Smooth muscle cell (in vitro differentiated cells): ENCODE results near the gene CD1E. TPM values are rescaled to one million over a fixed set of nuclear protein-coding genes. Genes with fewer than 3 reads are reported as not detected.
"Not testable (repeated sequence)": the region's sequence is repeated elsewhere in the genome, so short reads cannot be mapped to it uniquely, and the experiment has no call there.

ENCODE experiments used
- DNase-seq: peaks from one replicate; lab custom pipeline; 2025; ENCODE audit not compliant: unreplicated experiment; lab: John Stamatoyannopoulos, UW
- H2AFZ ChIP-seq: fragments of 200-600 bp; sonication (generic); 2 replicates; pipeline ENCODE4 v1.6.0; 2016; ENCODE audit warnings: antibody characterized with exemption, low read depth, mild to moderate bottlenecking
- H3F3A ChIP-seq: fragments of 200-600 bp; sonication (generic); 2 replicates; pipeline ENCODE4 v1.6.0; 2017; ENCODE audit warnings: antibody characterized with exemption, low read depth
- H3K27ac ChIP-seq: fragments of 200-600 bp; sonication (generic); 2 replicates; pipeline ENCODE4 v1.5.1; 2016; ENCODE audit warnings: low read depth, mild to moderate bottlenecking
- H3K27me3 ChIP-seq: fragments of 200-600 bp; sonication (generic); 2 replicates; pipeline ENCODE4 v1.6.1; 2016; ENCODE audit warnings: low read depth, mild to moderate bottlenecking
- H3K36me3 ChIP-seq: fragments of 200-600 bp; sonication (generic); 2 replicates; pipeline ENCODE4 v1.5.1; 2016; ENCODE audit warnings: low read depth
- H3K4me1 ChIP-seq: fragments of 200-600 bp; sonication (generic); 2 replicates; pipeline ENCODE4 v1.5.1; 2016; ENCODE audit warnings: low read depth
- H3K4me2 ChIP-seq: fragments of 200-600 bp; sonication (generic); 2 replicates; pipeline ENCODE4 v1.6.0; 2016; ENCODE audit warnings: mild to moderate bottlenecking
- H3K4me3 ChIP-seq: fragments of 200-600 bp; sonication (generic); 2 replicates; pipeline ENCODE4 v1.5.1; 2016; ENCODE audit warnings: mild to moderate bottlenecking
- H3K79me2 ChIP-seq: fragments of 200-600 bp; sonication (generic); 2 replicates; pipeline ENCODE4 v1.6.0; 2016; ENCODE audit warnings: low read depth, mild to moderate bottlenecking
- H3K9ac ChIP-seq: fragments of 200-600 bp; sonication (generic); 2 replicates; pipeline ENCODE4 v1.6.0; 2016; ENCODE audit warnings: low read depth
- H3K9me3 ChIP-seq: fragments of 200-600 bp; sonication (generic); replicated peaks from 2 replicates; pipeline ENCODE4 v1.5.1; 2016; ENCODE audit warnings: low read depth
- H4K20me1 ChIP-seq: fragments of 200-600 bp; sonication (generic); 2 replicates; pipeline ENCODE4 v1.6.0; 2016; ENCODE audit warnings: low read depth
- CTCF ChIP-seq: fragments of 200-600 bp; sonication (generic); IDR thresholded peaks from 2 replicates; pipeline ENCODE4 v1.5.1; 2017; ENCODE audit warnings: borderline replicate concordance, mild to moderate bottlenecking, antibody characterized with exemption; ENCODE audit not compliant: insufficient read depth, poor library complexity, severe bottlenecking
- WGBS: methylation state at CpG from one replicate; pipeline ENCODE4 v1.1.7; 2016; ENCODE audit warnings: low lambda C conversion rate; 5-methylcytosine and 5-hydroxymethylcytosine counted together
- polyA plus RNA-seq: library from polyadenylated mRNA; unstranded; fragments of >200 nt; fragmentation: Nextera tagmentation; extraction: Ambion mirVana; gene quantifications from 2 replicates; pipeline ENCODE4 v1.2.1, GENCODE V29; 2016
- total RNA-seq: library from RNA; depleted of rRNA; stranded (reverse); fragments of >200 nt; gene quantifications from 2 replicates; pipeline ENCODE4 v1.2.3, GENCODE V29; 2014

The CD1E gene
- total and polyA plus RNA-seq, 2 experiments from 2014 or later: not detected

- H3K27ac ChIP-seq: no peak overlapping the region
- no peaks in the 10 kb centered on the region for H3K27me3 ChIP-seq
- H3K79me2 ChIP-seq: no peaks in the 10 kb centered on the region
- H3K9ac ChIP-seq: no peak overlapping the region
- H3K4me3 ChIP-seq: no peak overlapping the region
- H3F3A ChIP-seq: no peaks in the 10 kb centered on the region
- H2AFZ ChIP-seq: no peak overlapping the region
- H3K4me1 ChIP-seq: no peaks in the 10 kb centered on the region
- no peaks in the 10 kb centered on the region for H3K36me3 ChIP-seq
- no peaks in the 10 kb centered on the region for H3K9me3 ChIP-seq
- no peak for DNase-seq
- TF ChIP-seq CTCF: no peak
- H4K20me1 ChIP-seq: no peaks in the 10 kb centered on the region
- H3K4me2 ChIP-seq: no peak overlapping the region
These were observed 18.5 kb upstream of the CD1E start for GRCh38 chr1:158335213-158335532.

- not testable (repeated sequence) for H3K27me3 ChIP-seq, H2AFZ ChIP-seq, H3K9me3 ChIP-seq, H3K4me1 ChIP-seq, H3K27ac ChIP-seq, H4K20me1 ChIP-seq, H3K4me3 ChIP-seq, H3K9ac ChIP-seq, H3F3A ChIP-seq, H3K79me2 ChIP-seq, H3K36me3 ChIP-seq, DNase-seq, H3K4me2 ChIP-seq
- WGBS: 62% methylated on average over 7 of the region's 7 CpGs
These were observed 17.3 kb upstream of the CD1E start for GRCh38 chr1:158336413-158336812.

- 94% methylated on average over 16 of the region's 24 CpGs for WGBS
- not testable (repeated sequence) for H3K79me2 ChIP-seq, H3K9ac ChIP-seq, H3K27me3 ChIP-seq, H3F3A ChIP-seq, H3K4me2 ChIP-seq, H3K27ac ChIP-seq, H3K4me1 ChIP-seq, H3K4me3 ChIP-seq, H3K9me3 ChIP-seq, DNase-seq, H3K36me3 ChIP-seq, H2AFZ ChIP-seq, H4K20me1 ChIP-seq
These were observed 4.7 kb upstream of the CD1E start for GRCh38 chr1:158348946-158349345.

GRCh38 chr1:158354255-158354654, 561 bp downstream of the CD1E start:
- WGBS: 71% methylated on average over 2 of the region's 2 CpGs
- Histone ChIP-seq H3F3A (no peaks in the 10 kb centered on the region), H3K36me3 (no peaks in the 10 kb centered on the region), H3K79me2 (no peaks in the 10 kb centered on the region), H3K27me3 (no peaks in the 10 kb centered on the region), H3K27ac (no peak overlapping the region), H3K4me1 (no peaks in the 10 kb centered on the region), H2AFZ (no peak overlapping the region), H3K9ac (no peak overlapping the region), H4K20me1 (no peaks in the 10 kb centered on the region), H3K4me3 (no peak overlapping the region), H3K4me2 (no peak overlapping the region), H3K9me3 (no peaks in the 10 kb centered on the region)
- no peak for TF ChIP-seq CTCF
- DNase-seq: no peak

- no peaks in the 10 kb centered on the region for H3K9me3 ChIP-seq
- H3F3A ChIP-seq: no peaks in the 10 kb centered on the region
- no peaks in the 10 kb centered on the region for H4K20me1 ChIP-seq
- no peak overlapping the region for H2AFZ ChIP-seq
- no peak for DNase-seq
- H3K4me2 ChIP-seq: no peak overlapping the region
- H3K36me3 ChIP-seq: no peaks in the 10 kb centered on the region
- no peak overlapping the region for H3K4me3 ChIP-seq
- H3K4me1 ChIP-seq: no peaks in the 10 kb centered on the region
- no peak for TF ChIP-seq CTCF
- H3K27me3 ChIP-seq: no peaks in the 10 kb centered on the region
- 86% methylated on average over 10 of the region's 10 CpGs for WGBS
- no peak overlapping the region for H3K27ac ChIP-seq
- no peaks in the 10 kb centered on the region for H3K79me2 ChIP-seq
- H3K9ac ChIP-seq: no peak overlapping the region
These were observed 2.1 kb downstream of the CD1E start for GRCh38 chr1:158355773-158356285.
